Left ventricle myocardium inferior (tissue), 1 donor: Measurements from ENCODE around the gene GABRG3. TPM values are rescaled to one million over a fixed set of nuclear protein-coding genes. Genes with fewer than 3 reads are reported as not detected.

Experiments used
- DNase-seq: peaks from one replicate; pipeline ENCODE4 v3.0.0-alpha.2; 2020
- H3K27ac ChIP-seq: fragments of 200-600 bp; replicated peaks from 2 replicates; pipeline ENCODE4 v1.8.0; 2021
- H3K27me3 ChIP-seq: fragments of 200-600 bp; 2 replicates; pipeline ENCODE4 v1.8.0; 2021; ENCODE audit warnings: low read depth
- H3K36me3 ChIP-seq: fragments of 200-600 bp; 2 replicates; pipeline ENCODE4 v1.8.0; 2021
- H3K4me1 ChIP-seq: fragments of 200-600 bp; 2 replicates; pipeline ENCODE4 v1.8.0; 2021
- H3K4me3 ChIP-seq: fragments of 200-600 bp; 2 replicates; pipeline ENCODE4 v1.8.0; 2021; ENCODE audit warnings: mild to moderate bottlenecking, moderate library complexity
- H3K9me3 ChIP-seq: fragments of 200-600 bp; replicated peaks from 2 replicates; pipeline ENCODE4 v1.8.0; 2021
- CTCF ChIP-seq: fragments of 200-600 bp; IDR thresholded peaks from 2 replicates; pipeline ENCODE4 v1.8.0; 2021; ENCODE audit warnings: antibody characterized with exemption, mild to moderate bottlenecking, borderline replicate concordance
- intact Hi-C: fragments of 100-400 bp; cut with micrococcal nuclease; formaldehyde crosslinking; loops from one replicate; pipeline ENCODE4 v1.11.0; 2022
- total RNA-seq: library from RNA; stranded (reverse); fragmentation: NEBNext Ultra II Directional; extraction: Animal tissue kit (Norgen Biotek cat#: 25700); gene quantifications from one replicate; pipeline ENCODE4 v1.2.1, GENCODE V29; 2021
- donor health status: DM: no; HTN: yes; CAD: no; lungs with severe emphysema.

The GABRG3 gene
- total RNA-seq, 1 donor from 2014 or later, result not detected

- no peaks in the 10 kb centered on the region for H3K36me3 ChIP-seq
- no peaks in the 10 kb centered on the region for H3K27me3 ChIP-seq
- H3K4me1 ChIP-seq, result no peaks in the 10 kb centered on the region
- intact Hi-C loops, result no loop called here
- no peak for TF ChIP-seq CTCF
- H3K4me3 ChIP-seq, result no peak overlapping the region
- H3K27ac ChIP-seq, result no peak overlapping the region
- DNase-seq, result no peak
- H3K9me3 ChIP-seq, result no peaks in the 10 kb centered on the region
Observed at GRCh38 chr15:27114473-27114872, 143.5 kb downstream of the GABRG3 start.

- Histone ChIP-seq H3K4me1 (no peaks in the 10 kb centered on the region), H3K4me3 (no peak overlapping the region), H3K27ac (no peak overlapping the region), H3K36me3 (no peaks in the 10 kb centered on the region), H3K27me3 (no peaks in the 10 kb centered on the region), H3K9me3 (no peaks in the 10 kb centered on the region)
- DNase-seq, result no peak
- intact Hi-C loops, result no loop called here
- TF ChIP-seq CTCF, result no peak
Observed at GRCh38 chr15:27119695-27120266, 148.8 kb downstream of the GABRG3 start.

GRCh38 chr15:27121672-27122071 is 150.7 kb downstream of the GABRG3 start:
- no peak overlapping the region for H3K4me3 ChIP-seq
- no peaks in the 10 kb centered on the region for H3K36me3 ChIP-seq
- intact Hi-C loops, result no loop called here
- no peaks in the 10 kb centered on the region for H3K27me3 ChIP-seq
- no peak overlapping the region for H3K27ac ChIP-seq
- no peak for TF ChIP-seq CTCF
- no peaks in the 10 kb centered on the region for H3K4me1 ChIP-seq
- DNase-seq, result no peak
- H3K9me3 ChIP-seq, result peaks cover 4% of the 10 kb centered on the region

- H3K36me3 ChIP-seq, result no peaks in the 10 kb centered on the region
- TF ChIP-seq CTCF, result no peak
- no peaks in the 10 kb centered on the region for H3K27me3 ChIP-seq
- peaks cover 4% of the 10 kb centered on the region for H3K9me3 ChIP-seq
- no peak for DNase-seq
- H3K4me3 ChIP-seq, result no peak overlapping the region
- no peak overlapping the region for H3K27ac ChIP-seq
- intact Hi-C loops, result no loop called here
- no peaks in the 10 kb centered on the region for H3K4me1 ChIP-seq
Observed at GRCh38 chr15:27123291-27123690, 152.3 kb downstream of the GABRG3 start.

- H3K27ac ChIP-seq, result no peak overlapping the region
- no peak for TF ChIP-seq CTCF
- H3K27me3 ChIP-seq, result no peaks in the 10 kb centered on the region
- no peak for DNase-seq
- no peaks in the 10 kb centered on the region for H3K36me3 ChIP-seq
- no peak overlapping the region for H3K4me3 ChIP-seq
- intact Hi-C loops, result no loop called here
- H3K4me1 ChIP-seq, result no peaks in the 10 kb centered on the region
- peaks cover 4% of the 10 kb centered on the region for H3K9me3 ChIP-seq
Observed at GRCh38 chr15:27123808-27124207, 152.8 kb downstream of the GABRG3 start.
